IMR-90 (cell line): Measurements from ENCODE around the gene PTN. TPM values are rescaled to one million over a fixed set of nuclear protein-coding genes. Genes with fewer than 3 reads are reported as not detected.

ENCODE experiments used
- ATAC-seq: fragments of 200-7000 bp; cut with Tn5 transposase; 2 replicates; pipeline ENCODE4 v1.9.1; 2020; ENCODE audit warnings: low read depth, mild to moderate bottlenecking, moderate library complexity
- Bru-seq: library from RNA; stranded (reverse); fragments of 400-500 nt; gene quantifications from one replicate; lab custom pipeline; 2021; lab: Mats Ljungman, UMichigan
- BruChase-seq, 2 experiments: library from RNA; stranded (reverse); fragments of 400-500 nt; gene quantifications; one replicate each; lab custom pipeline; 2021; lab: Mats Ljungman, UMichigan
- BruUV-seq: library from RNA; stranded (reverse); fragments of 400-500 nt; replicated peaks from 2 replicates; lab custom pipeline; 2021; lab: Mats Ljungman, UMichigan
- CTCF ChIA-PET: fragments of 300-600 bp; formaldehyde crosslinking; extraction: SDS; loops from one replicate; lab custom pipeline; 2021; ENCODE audit warnings: antibody characterized with exemption; lab: Yijun Ruan, JAX
- POLR2A ChIA-PET: fragments of 300-600 bp; sonication (Branson Sonifier 250); formaldehyde crosslinking; loops from one replicate; lab custom pipeline; 2022; ENCODE audit warnings: antibody characterized with exemption; ENCODE audit not compliant: unreplicated experiment; lab: Charles Lee
- DNase-seq: peaks from one replicate; pipeline ENCODE4 v3.0.0; 2013
- H2AFZ ChIP-seq: replicated peaks from 2 replicates; pipeline ENCODE3; 2013; ENCODE audit warnings: low read length, mild to moderate bottlenecking; ENCODE audit not compliant: poor library complexity
- H2AK5ac ChIP-seq: 2 replicates; pipeline ENCODE4 v1.6.1; 2013; ENCODE audit warnings: low read depth, low read length, inconsistent platforms
- H2AK9ac ChIP-seq: replicated peaks from 2 replicates; pipeline ENCODE3; 2013; ENCODE audit warnings: mild to moderate bottlenecking, low read depth, low read length, moderate library complexity; ENCODE audit not compliant: poor library complexity
- H2BK120ac ChIP-seq: 2 replicates; pipeline ENCODE4 v1.6.1; 2013; ENCODE audit warnings: low read depth, low read length, inconsistent platforms
- H2BK15ac ChIP-seq: 3 replicates; pipeline ENCODE4 v1.6.1; 2013; ENCODE audit warnings: low read depth, low read length, inconsistent platforms
- H2BK20ac ChIP-seq: 2 replicates; pipeline ENCODE4 v1.6.1; 2013; ENCODE audit warnings: low read depth, mild to moderate bottlenecking, inconsistent platforms, low read length, moderate library complexity
- H2BK5ac ChIP-seq: 2 replicates; pipeline ENCODE4 v1.6.1; 2013; ENCODE audit warnings: mild to moderate bottlenecking, low read depth, low read length, inconsistent platforms; ENCODE audit not compliant: poor library complexity, severe bottlenecking
- H3K14ac ChIP-seq: replicated peaks from 2 replicates; pipeline ENCODE4 v1.6.1; 2013; ENCODE audit warnings: low read depth, low read length, inconsistent platforms
- H3K18ac ChIP-seq: 2 replicates; pipeline ENCODE4 v1.6.1; 2013; ENCODE audit warnings: low read depth, low read length, control low read depth
- H3K23ac ChIP-seq: 2 replicates; pipeline ENCODE4 v1.6.1; 2013; ENCODE audit warnings: low read depth, low read length, inconsistent platforms
- H3K27ac ChIP-seq: 2 replicates; pipeline ENCODE4 v1.5.1; 2013; ENCODE audit warnings: mild to moderate bottlenecking, control low read depth, low read length; ENCODE audit not compliant: insufficient read depth
- H3K27me3 ChIP-seq: 2 replicates; pipeline ENCODE4 v1.6.1; 2013; ENCODE audit warnings: low read length; ENCODE audit not compliant: control insufficient read depth, insufficient read depth
- H3K36me3 ChIP-seq: 2 replicates; pipeline ENCODE4 v1.6.1; 2013; ENCODE audit warnings: low read length, mixed read lengths; ENCODE audit not compliant: control insufficient read depth, insufficient read depth
- H3K4ac ChIP-seq: 2 replicates; pipeline ENCODE4 v1.6.1; 2013; ENCODE audit warnings: low read depth, low read length, inconsistent platforms
- H3K4me1 ChIP-seq: 2 replicates; pipeline ENCODE4 v1.6.1; 2013; ENCODE audit warnings: low read length, mixed read lengths; ENCODE audit not compliant: control insufficient read depth, insufficient read depth
- H3K4me2 ChIP-seq: 2 replicates; pipeline ENCODE4 v1.6.1; 2013; ENCODE audit warnings: low read depth, mild to moderate bottlenecking, control low read depth, low read length, moderate library complexity
- H3K4me3 ChIP-seq: 2 replicates; pipeline ENCODE4 v1.5.1; 2013; ENCODE audit warnings: low read depth, mild to moderate bottlenecking, control low read depth, low read length, moderate library complexity; ENCODE audit not compliant: insufficient read depth
- H3K56ac ChIP-seq: 2 replicates; pipeline ENCODE4 v1.6.1; 2013; ENCODE audit warnings: low read length, inconsistent platforms; ENCODE audit not compliant: insufficient read depth; ENCODE audit errors: extremely low read depth
- H3K79me1 ChIP-seq, 2 experiments: 2 replicates each; pipeline ENCODE4 v1.6.1; 2013; ENCODE audit warnings: low read length in 2 of 2, inconsistent platforms in 1 of 2, low read depth in 1 of 2
- H3K9ac ChIP-seq: 2 replicates; pipeline ENCODE4 v1.6.1; 2013; ENCODE audit warnings: low read depth, low read length, control low read depth
- H3K9me1 ChIP-seq: 2 replicates; pipeline ENCODE4 v1.6.1; 2013; ENCODE audit warnings: low read length, inconsistent platforms; ENCODE audit not compliant: insufficient read depth
- H3K9me3 ChIP-seq: 2 replicates; pipeline ENCODE4 v1.6.1; 2013; ENCODE audit warnings: low read length; ENCODE audit not compliant: control insufficient read depth, insufficient read depth
- H4K20me1 ChIP-seq: 2 replicates; pipeline ENCODE4 v1.6.1; 2013; ENCODE audit warnings: low read length, inconsistent platforms; ENCODE audit not compliant: insufficient read depth
- H4K5ac ChIP-seq: 2 replicates; pipeline ENCODE4 v1.6.1; 2013; ENCODE audit warnings: mild to moderate bottlenecking, low read depth, low read length, control low read depth
- H4K8ac ChIP-seq, 2 experiments: 2 replicates each; pipeline ENCODE4 v1.6.1; 2013; ENCODE audit warnings: low read depth in 2 of 2, low read length in 2 of 2, control low read depth in 1 of 2, inconsistent platforms in 1 of 2
- H4K91ac ChIP-seq: 2 replicates; pipeline ENCODE4 v1.6.1; 2013; ENCODE audit warnings: low read depth, low read length, inconsistent platforms; ENCODE audit not compliant: insufficient read depth
- BHLHE40 ChIP-seq: fragments of 150-350 bp; IDR thresholded peaks from 2 replicates; pipeline ENCODE4 v1.6.1; 2016; ENCODE audit warnings: mild to moderate bottlenecking, low read depth, low read length
- CEBPB ChIP-seq: IDR thresholded peaks from 2 replicates; pipeline ENCODE4 v1.6.1; 2012; ENCODE audit warnings: low read depth, low read length, improper control_type of control experiment
- FOS ChIP-seq: fragments of 150-350 bp; IDR thresholded peaks from 2 replicates; pipeline ENCODE4 v1.6.1; 2016; ENCODE audit warnings: low read depth, low read length
- MAFK ChIP-seq: IDR thresholded peaks from 2 replicates; pipeline ENCODE4 v1.6.1; 2012; ENCODE audit warnings: low read depth, low read length, improper control_type of control experiment
- MAZ ChIP-seq: IDR thresholded peaks from 2 replicates; pipeline ENCODE4 v1.6.1; 2012; ENCODE audit warnings: low read depth, mild to moderate bottlenecking, low read length, improper control_type of control experiment, moderate library complexity, borderline replicate concordance
- MXI1 ChIP-seq: IDR thresholded peaks from 2 replicates; pipeline ENCODE4 v1.6.1; 2012; ENCODE audit warnings: low read depth, mild to moderate bottlenecking, low read length, moderate library complexity, borderline replicate concordance
- NFE2L2 ChIP-seq: fragments of 150-350 bp; IDR thresholded peaks from 2 replicates; pipeline ENCODE4 v1.6.1; 2016; ENCODE audit warnings: low read depth, mild to moderate bottlenecking, low read length
- RAD21 ChIP-seq: IDR thresholded peaks from 2 replicates; pipeline ENCODE4 v1.6.1; 2012; ENCODE audit warnings: low read length, improper control_type of control experiment
- SMC3 ChIP-seq: fragments of 150-350 bp; IDR thresholded peaks from 2 replicates; pipeline ENCODE4 v1.6.1; 2016; ENCODE audit warnings: low read depth, mild to moderate bottlenecking, antibody characterized with exemption, low read length, moderate library complexity
- WGBS, 2 experiments: methylation state at CpG; one replicate each; pipeline versions ENCODE4 v1.1.5 to v1.1.7; 2013; ENCODE audit warnings: missing lambda C conversion rate in 2 of 2; ENCODE audit not compliant: insufficient read length in 1 of 2; ENCODE audit errors: extremely low coverage in 2 of 2; 5-methylcytosine and 5-hydroxymethylcytosine counted together
- dilution Hi-C: fragments of 300-500 bp; cut with HindIII; formaldehyde crosslinking; loops from one replicate; pipeline ENCODE4 v1.14.3; 2018; ENCODE audit warnings: low sequenced_read_pairs; ENCODE audit not compliant: unreplicated experiment
- in situ Hi-C: fragments of 300-500 bp; cut with MboI; formaldehyde crosslinking; loops from 3 replicates; pipeline ENCODE4 v1.14.3; 2019; ENCODE audit warnings: low sequenced_read_pairs, inconsistent platforms, mixed read lengths
- intact Hi-C: fragments of 100-400 bp; cut with micrococcal nuclease; formaldehyde crosslinking; loops from 2 replicates; pipeline ENCODE4 v1.10.0; 2022
- long read RNA-seq: library from polyadenylated mRNA; unstranded; transcript quantifications from one replicate; pipeline ENCODE4 v2.0.0, GENCODE V29; 2021; ENCODE audit not compliant: unreplicated experiment
- polyA plus RNA-seq, 3 experiments: library from polyadenylated mRNA; depleted of rRNA; stranded (reverse); fragments of >200 nt; gene quantifications; 2 replicates each; pipeline ENCODE4 v1.2.3, GENCODE V29; 2012; ENCODE audit warnings: low replicate concordance in 1 of 3
- total RNA-seq: library from RNA; depleted of rRNA; stranded (reverse); fragments of >200 nt; gene quantifications from 2 replicates; pipeline ENCODE4 v1.2.3, GENCODE V29; 2012; rRNA removed
- TF ChIP-seq, protein P1 (sequence below): fragments of 150-350 bp; IDR thresholded peaks from 2 replicates; pipeline ENCODE4 v1.6.1; 2017; ENCODE audit warnings: mild to moderate bottlenecking, antibody characterized with exemption, low read length, low read depth
- TF ChIP-seq, protein P2 (sequence below): fragments of 150-350 bp; IDR thresholded peaks from 2 replicates; pipeline ENCODE4 v1.6.1; 2016; ENCODE audit warnings: low read depth, mild to moderate bottlenecking, low read length, moderate library complexity, borderline replicate concordance

PTN gene, protein sequence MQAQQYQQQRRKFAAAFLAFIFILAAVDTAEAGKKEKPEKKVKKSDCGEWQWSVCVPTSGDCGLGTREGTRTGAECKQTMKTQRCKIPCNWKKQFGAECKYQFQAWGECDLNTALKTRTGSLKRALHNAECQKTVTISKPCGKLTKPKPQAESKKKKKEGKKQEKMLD
- total RNA-seq (61.7 and 86.7 TPM in 2 replicates), polyA plus RNA-seq (2012; rRNA removed) (186 and 187 TPM in 2 replicates), Bru-seq, nascent RNA (percentile 68 among the genes with signal in this experiment), BruChase-seq, experiment 1, labeled RNA remaining after a 6-hour chase (percentile 45 among the genes with signal in this experiment), BruChase-seq, experiment 2, labeled RNA remaining after a 2-hour chase (percentile 56 among the genes with signal in this experiment)
- 94.0 and 255 TPM in 2 replicates for polyA plus RNA-seq (2012; cell fraction: cytosol; rRNA removed)
- 20.7 and 53.6 TPM in 2 replicates for polyA plus RNA-seq (2012; cell fraction: nucleus; rRNA removed; ENCODE audit: low replicate concordance)
- long read RNA-seq, transcript PTN-201 (5 exons, 1,614 nt) = major isoform, 49 of 75 reads
- long read RNA-seq, partial matches to known transcripts = 11 of 75 reads
- long read RNA-seq, other reads (novel, unspliced or antisense) = 14 of 75 reads

DNA sequence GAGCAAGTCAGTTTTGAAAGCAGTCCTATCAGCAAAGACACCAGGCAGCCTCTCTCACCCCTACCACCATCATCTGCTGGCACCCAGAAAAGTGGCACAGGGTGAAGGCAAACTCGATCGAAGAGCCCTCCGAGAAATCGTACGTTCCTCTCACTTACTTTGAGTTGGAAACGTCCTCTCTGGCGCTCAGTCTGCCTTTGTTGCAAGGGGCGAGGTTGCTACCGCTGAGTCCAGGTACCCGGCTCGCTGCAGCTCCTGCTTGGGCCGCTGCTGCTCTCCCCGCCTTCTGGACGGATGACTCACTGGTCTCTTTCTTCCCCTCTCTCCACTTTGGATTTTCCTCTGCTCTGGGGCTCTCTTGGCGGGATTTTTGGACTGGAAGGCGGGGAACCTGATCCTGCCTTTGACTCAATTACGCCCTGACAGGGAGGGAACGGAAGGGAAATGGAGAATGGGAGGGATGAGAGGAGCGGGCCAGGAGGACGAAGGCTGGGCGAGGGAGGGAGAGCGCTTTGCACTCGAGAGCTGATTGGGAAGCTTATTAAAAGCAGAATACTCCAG is at the start of gene PTN:
Gene PTN, minus strand, starts transcription at position 453 of the 561 bp plus-strand sequence. CDS start 88,760 bp downstream, outside the sequence.
- H3K14ac ChIP-seq = peak within 1 kb of the TSS; percentile 53
- H2BK5ac ChIP-seq = peak within 1 kb of the TSS; percentile 49
- peak within 1 kb of the TSS; percentile 4; the same call in 1 of the 3 replicates for H2BK15ac ChIP-seq
- H3K27me3 ChIP-seq = no peaks in the 10 kb centered on the region
- BruUV-seq = no TSS peak
- peak within 1 kb of the TSS; percentile 85 for H3K56ac ChIP-seq
- peak within 1 kb of the TSS; percentile 70 for H2BK120ac ChIP-seq
- peak; percentile 79 for DNase-seq
- peak within 1 kb of the TSS; percentile 63 for H3K27ac ChIP-seq
- ChIA-PET CTCF (interaction anchor here (1.1 kb wide), 1 partner anchor 34 kb away, joined by 3 read pairs; no protein-coding TSS in a partner anchor), POLR2A (no interaction called here)
- dilution Hi-C loops = no loop called here
- no peaks in the 10 kb centered on the region; the same call in 1 of the 2 replicates for H3K4me1 ChIP-seq
- H2AK9ac ChIP-seq = peak within 1 kb of the TSS; percentile 56
- H2AK5ac ChIP-seq = peak within 1 kb of the TSS; percentile 66; the same call in 1 of the 2 replicates
- peak within 1 kb of the TSS; percentile 14 for H2BK20ac ChIP-seq
- H4K5ac ChIP-seq = peak within 1 kb of the TSS; percentile 10; the same call in 1 of the 2 replicates
- H4K8ac ChIP-seq = peak within 1 kb of the TSS; percentile 17 to 48; a peak in 3 of 4 replicates
- TF ChIP-seq RAD21 (no peak; the same call in 1 of the 2 replicates), MAZ (peak; percentile 62; the same call in 1 of the 2 replicates), MAFK (no peak), CEBPB (no peak), SMC3 (no peak), FOS (peak; percentile 52; the same call in 1 of the 2 replicates), BHLHE40 (no peak), NFE2L2 (no peak), MXI1 (0 out of 2 replicates have a peak, but pooled peaks have one; percentile 10)
- TF ChIP-seq, protein P1, sequence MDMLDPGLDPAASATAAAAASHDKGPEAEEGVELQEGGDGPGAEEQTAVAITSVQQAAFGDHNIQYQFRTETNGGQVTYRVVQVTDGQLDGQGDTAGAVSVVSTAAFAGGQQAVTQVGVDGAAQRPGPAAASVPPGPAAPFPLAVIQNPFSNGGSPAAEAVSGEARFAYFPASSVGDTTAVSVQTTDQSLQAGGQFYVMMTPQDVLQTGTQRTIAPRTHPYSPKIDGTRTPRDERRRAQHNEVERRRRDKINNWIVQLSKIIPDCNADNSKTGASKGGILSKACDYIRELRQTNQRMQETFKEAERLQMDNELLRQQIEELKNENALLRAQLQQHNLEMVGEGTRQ = no peak
- TF ChIP-seq, protein P2, sequence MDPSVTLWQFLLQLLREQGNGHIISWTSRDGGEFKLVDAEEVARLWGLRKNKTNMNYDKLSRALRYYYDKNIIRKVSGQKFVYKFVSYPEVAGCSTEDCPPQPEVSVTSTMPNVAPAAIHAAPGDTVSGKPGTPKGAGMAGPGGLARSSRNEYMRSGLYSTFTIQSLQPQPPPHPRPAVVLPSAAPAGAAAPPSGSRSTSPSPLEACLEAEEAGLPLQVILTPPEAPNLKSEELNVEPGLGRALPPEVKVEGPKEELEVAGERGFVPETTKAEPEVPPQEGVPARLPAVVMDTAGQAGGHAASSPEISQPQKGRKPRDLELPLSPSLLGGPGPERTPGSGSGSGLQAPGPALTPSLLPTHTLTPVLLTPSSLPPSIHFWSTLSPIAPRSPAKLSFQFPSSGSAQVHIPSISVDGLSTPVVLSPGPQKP = no peak
- H3K79me1 ChIP-seq = peaks cover 5 to 28% of the 10 kb centered on the region in 2 experiments
- H3K9me3 ChIP-seq = no peaks in the 10 kb centered on the region
- H3K4ac ChIP-seq = peak within 1 kb of the TSS; percentile 76
- H3K23ac ChIP-seq = peak within 1 kb of the TSS; percentile 71
- peak within 1 kb of the TSS; percentile 61 for H4K91ac ChIP-seq
- WGBS, 2 experiments = 3% methylated on average over 10 of the region's 23 CpGs; no CpG with 5 or more reads in 1 of the 2 experiments
- peak; percentile 93 for ATAC-seq
- 0 out of 2 replicates have a peak, but pooled peaks cover 4% of the 10 kb centered on the region for H3K36me3 ChIP-seq
- intact Hi-C loops = loop anchor here (5.0 to 10.0 kb wide), 3 partner anchors 249 to 466 kb away; no protein-coding TSS in a partner anchor
- H2AFZ ChIP-seq = peak within 1 kb of the TSS; percentile 88
- H3K18ac ChIP-seq = peak within 1 kb of the TSS; percentile 55
- peak within 1 kb of the TSS; percentile 79 for H3K4me3 ChIP-seq
- no peaks in the 10 kb centered on the region for H4K20me1 ChIP-seq
- H3K9me1 ChIP-seq = no peaks in the 10 kb centered on the region
- in situ Hi-C loops = no loop called here
- H3K4me2 ChIP-seq = peak within 1 kb of the TSS; percentile 93
- H3K9ac ChIP-seq = peak within 1 kb of the TSS; percentile 76
